ENCODE results near the gene TRMT5. TPM values are rescaled to one million over a fixed set of nuclear protein-coding genes. Genes with fewer than 3 reads are reported as not detected.

The TRMT5 gene, protein sequence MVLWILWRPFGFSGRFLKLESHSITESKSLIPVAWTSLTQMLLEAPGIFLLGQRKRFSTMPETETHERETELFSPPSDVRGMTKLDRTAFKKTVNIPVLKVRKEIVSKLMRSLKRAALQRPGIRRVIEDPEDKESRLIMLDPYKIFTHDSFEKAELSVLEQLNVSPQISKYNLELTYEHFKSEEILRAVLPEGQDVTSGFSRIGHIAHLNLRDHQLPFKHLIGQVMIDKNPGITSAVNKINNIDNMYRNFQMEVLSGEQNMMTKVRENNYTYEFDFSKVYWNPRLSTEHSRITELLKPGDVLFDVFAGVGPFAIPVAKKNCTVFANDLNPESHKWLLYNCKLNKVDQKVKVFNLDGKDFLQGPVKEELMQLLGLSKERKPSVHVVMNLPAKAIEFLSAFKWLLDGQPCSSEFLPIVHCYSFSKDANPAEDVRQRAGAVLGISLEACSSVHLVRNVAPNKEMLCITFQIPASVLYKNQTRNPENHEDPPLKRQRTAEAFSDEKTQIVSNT
- 11.6 and 16.1 TPM in 2 replicates for total RNA-seq

GRCh38 chr14:60980811-60981632 is at the start of gene TRMT5, which contains the start of gene SLC38A6:
TSS of gene TRMT5 (minus strand) at chr14:60981079. CDS start at chr14:60980973, 106 bp downstream.
TSS of gene SLC38A6 (plus strand) at chr14:60981245. CDS start at chr14:60981278, 33 bp downstream.

Other genes starting within 250 kb of the TRMT5 start
- 55.9 and 78.4 TPM in 2 replicates for gene MNAT1, start 246.3 kb downstream of the TRMT5 start, total RNA-seq
- gene SLC38A6, start 166 bp upstream of the TRMT5 start, total RNA-seq: 7.5 and 10.1 TPM in 2 replicates

All from hair follicular keratinocyte (primary cell).